ENCODE results near the gene LGI2.

GRCh38 chr4:24973747-24974601 lies 56.8 kb downstream of the LGI2 start:
- TF ChIP-seq EP300 (IDR thresholded peaks at IDR 0.05; ENCODE audit: borderline replicate concordance in 1 of 2, low read depth in 2 of 2, low read length in 2 of 2) (no peak), TCF12 (IDR thresholded peaks at IDR 0.05; ENCODE audit: low read depth, low read length) (no peak), CEBPB (IDR thresholded peaks at IDR 0.05; ENCODE audit: low read depth, low read length) (peak; percentile 82)

Data from H1 (cell line).